ENCODE results near the gene RBM23.

DNA sequence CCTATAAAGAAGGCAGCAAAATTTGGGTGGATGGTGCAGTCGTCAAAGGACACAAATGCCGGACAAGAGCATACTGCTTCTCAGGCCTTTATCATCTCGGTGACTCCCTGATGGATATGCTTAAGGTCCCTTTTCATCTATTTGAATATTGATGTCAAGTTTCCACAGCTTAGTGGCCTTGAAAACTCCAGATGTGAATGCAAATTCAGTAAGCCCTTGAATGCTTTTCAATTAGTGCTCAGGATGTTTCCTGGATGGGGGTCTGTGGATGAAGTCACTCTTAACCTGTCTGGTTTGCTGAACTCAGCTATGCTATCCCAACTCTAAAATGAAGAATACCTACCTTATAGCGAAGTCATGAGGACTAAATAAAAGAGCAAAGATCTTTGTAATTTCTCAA, 25.2 kb downstream of the RBM23 start:
- TF ChIP-seq EZH2 (IDR thresholded peaks at IDR 0.05; ENCODE audit: borderline replicate concordance, control insufficient read depth, low read depth, low read length) (no peak), POLR2AphosphoS5 (IDR thresholded peaks at IDR 0.05; ENCODE audit: low read length) (no peak), TARDBP (IDR thresholded peaks at IDR 0.05; ENCODE audit: borderline replicate concordance) (no peak)
- TF ChIP-seq, protein P1, sequence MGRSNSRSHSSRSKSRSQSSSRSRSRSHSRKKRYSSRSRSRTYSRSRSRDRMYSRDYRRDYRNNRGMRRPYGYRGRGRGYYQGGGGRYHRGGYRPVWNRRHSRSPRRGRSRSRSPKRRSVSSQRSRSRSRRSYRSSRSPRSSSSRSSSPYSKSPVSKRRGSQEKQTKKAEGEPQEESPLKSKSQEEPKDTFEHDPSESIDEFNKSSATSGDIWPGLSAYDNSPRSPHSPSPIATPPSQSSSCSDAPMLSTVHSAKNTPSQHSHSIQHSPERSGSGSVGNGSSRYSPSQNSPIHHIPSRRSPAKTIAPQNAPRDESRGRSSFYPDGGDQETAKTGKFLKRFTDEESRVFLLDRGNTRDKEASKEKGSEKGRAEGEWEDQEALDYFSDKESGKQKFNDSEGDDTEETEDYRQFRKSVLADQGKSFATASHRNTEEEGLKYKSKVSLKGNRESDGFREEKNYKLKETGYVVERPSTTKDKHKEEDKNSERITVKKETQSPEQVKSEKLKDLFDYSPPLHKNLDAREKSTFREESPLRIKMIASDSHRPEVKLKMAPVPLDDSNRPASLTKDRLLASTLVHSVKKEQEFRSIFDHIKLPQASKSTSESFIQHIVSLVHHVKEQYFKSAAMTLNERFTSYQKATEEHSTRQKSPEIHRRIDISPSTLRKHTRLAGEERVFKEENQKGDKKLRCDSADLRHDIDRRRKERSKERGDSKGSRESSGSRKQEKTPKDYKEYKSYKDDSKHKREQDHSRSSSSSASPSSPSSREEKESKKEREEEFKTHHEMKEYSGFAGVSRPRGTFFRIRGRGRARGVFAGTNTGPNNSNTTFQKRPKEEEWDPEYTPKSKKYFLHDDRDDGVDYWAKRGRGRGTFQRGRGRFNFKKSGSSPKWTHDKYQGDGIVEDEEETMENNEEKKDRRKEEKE (IDR thresholded peaks at IDR 0.05), result no peak

All from GM12878 (cell line).